ENCODE results near the gene THBS2. TPM values are rescaled to one million over a fixed set of nuclear protein-coding genes. Genes with fewer than 3 reads are reported as not detected.
"Not testable (repeated sequence)": the region's sequence is repeated elsewhere in the genome, so short reads cannot be mapped to it uniquely, and the experiment has no call there.

The THBS2 gene
- total RNA-seq, 2 experiments from 2014 or later = not detected

GRCh38 chr6:169190144-169190584 lies 63.5 kb downstream of the THBS2 start:
- Mint-ChIP-seq H3K4me3 (no peak overlapping the region), H3K27me3 (ENCODE audit: low read depth) (peaks cover 6% of the 10 kb centered on the region), H3K36me3 (ENCODE audit: low read depth) (no peaks in the 10 kb centered on the region), H3K4me1 (ENCODE audit: low read depth) (peaks cover 3% of the 10 kb centered on the region), H3K9me3 (no peaks in the 10 kb centered on the region), H3K27ac (no peak overlapping the region)
- intact Hi-C loops (cut with micrococcal nuclease) = no loop called here
- CTCF ChIA-PET = no interaction called here
- DNase-seq = no peak

- no peaks in the 10 kb centered on the region for H3K9me3 Mint-ChIP-seq
- H3K27me3 Mint-ChIP-seq (ENCODE audit: low read depth) = peaks cover 6% of the 10 kb centered on the region
- no peak overlapping the region for H3K27ac Mint-ChIP-seq
- H3K36me3 Mint-ChIP-seq (ENCODE audit: low read depth) = no peaks in the 10 kb centered on the region
- H3K4me1 Mint-ChIP-seq (ENCODE audit: low read depth) = peaks cover 3% of the 10 kb centered on the region
- CTCF ChIA-PET = no interaction called here
- no peak overlapping the region for H3K4me3 Mint-ChIP-seq
- intact Hi-C loops (cut with micrococcal nuclease) = no loop called here
- no peak for DNase-seq
Measured at GRCh38 chr6:169189686-169190085, 64.0 kb downstream of the THBS2 start.

- no peaks in the 10 kb centered on the region for H3K9me3 Mint-ChIP-seq
- H3K27me3 Mint-ChIP-seq (ENCODE audit: low read depth) = peaks cover 6% of the 10 kb centered on the region
- intact Hi-C loops (cut with micrococcal nuclease) = no loop called here
- H3K4me1 Mint-ChIP-seq (ENCODE audit: low read depth) = peaks cover 3% of the 10 kb centered on the region
- H3K27ac Mint-ChIP-seq = no peak overlapping the region
- no peaks in the 10 kb centered on the region for H3K36me3 Mint-ChIP-seq (ENCODE audit: low read depth)
- no peak for DNase-seq
- no peak overlapping the region for H3K4me3 Mint-ChIP-seq
- CTCF ChIA-PET = interaction anchor here (0.5 kb wide), 1 partner anchor 619 kb away, joined by 4 read pairs; no protein-coding TSS in a partner anchor
Measured at GRCh38 chr6:169189182-169189581, 64.5 kb downstream of the THBS2 start.

GRCh38 chr6:169188475-169188874 lies 65.2 kb downstream of the THBS2 start:
- intact Hi-C loops (cut with micrococcal nuclease) = loop anchor here (1.0 kb wide), 1 partner anchor 24 kb away; no protein-coding TSS in a partner anchor
- DNase-seq = peak; percentile 28
- Mint-ChIP-seq H3K27me3 (ENCODE audit: low read depth) (peaks cover 3% of the 10 kb centered on the region), H3K4me1 (ENCODE audit: low read depth) (peaks cover 3% of the 10 kb centered on the region), H3K27ac (no peak overlapping the region), H3K9me3 (no peaks in the 10 kb centered on the region), H3K4me3 (no peak overlapping the region), H3K36me3 (ENCODE audit: low read depth) (no peaks in the 10 kb centered on the region)
- CTCF ChIA-PET = interaction anchor here (0.5 to 0.6 kb wide), 2 partner anchors 27 to 619 kb away, joined by 4 to 5 read pairs; no protein-coding TSS in a partner anchor

- intact Hi-C loops (cut with micrococcal nuclease) = loop anchor here (1.0 kb wide), 1 partner anchor 24 kb away; no protein-coding TSS in a partner anchor
- CTCF ChIA-PET = interaction anchor here (0.6 kb wide), 1 partner anchor 27 kb away, joined by 5 read pairs; no protein-coding TSS in a partner anchor
- Mint-ChIP-seq H3K36me3 (ENCODE audit: low read depth) (no peaks in the 10 kb centered on the region), H3K27me3 (ENCODE audit: low read depth) (peaks cover 2% of the 10 kb centered on the region), H3K4me1 (ENCODE audit: low read depth) (peaks cover 3% of the 10 kb centered on the region), H3K27ac (no peak overlapping the region), H3K4me3 (no peak overlapping the region), H3K9me3 (no peaks in the 10 kb centered on the region)
- DNase-seq = no peak
Measured at GRCh38 chr6:169188051-169188470, 65.6 kb downstream of the THBS2 start.

- Mint-ChIP-seq H3K9me3 (no peaks in the 10 kb centered on the region), H3K4me1 (ENCODE audit: low read depth) (peaks cover 3% of the 10 kb centered on the region), H3K27ac (no peak overlapping the region), H3K4me3 (no peak overlapping the region), H3K27me3 (ENCODE audit: low read depth) (peaks cover 4% of the 10 kb centered on the region), H3K36me3 (ENCODE audit: low read depth) (no peaks in the 10 kb centered on the region)
- DNase-seq = no peak
- CTCF ChIA-PET = interaction anchor here (0.6 kb wide), 1 partner anchor 110 kb away, joined by 5 read pairs; no protein-coding TSS in a partner anchor
- intact Hi-C loops (cut with micrococcal nuclease) = no loop called here
Measured at GRCh38 chr6:169186496-169187169, 67.0 kb downstream of the THBS2 start.

GRCh38 chr6:169185692-169186485 lies 67.8 kb downstream of the THBS2 start:
- CTCF ChIA-PET = interaction anchor here (0.6 kb wide), 1 partner anchor 526 kb away, joined by 3 read pairs; no protein-coding TSS in a partner anchor
- Mint-ChIP-seq H3K4me3 (no peak overlapping the region), H3K36me3 (ENCODE audit: low read depth) (no peaks in the 10 kb centered on the region), H3K9me3 (no peaks in the 10 kb centered on the region), H3K27ac (no peak overlapping the region), H3K4me1 (ENCODE audit: low read depth) (peaks cover 3% of the 10 kb centered on the region), H3K27me3 (ENCODE audit: low read depth) (peaks cover 6% of the 10 kb centered on the region)
- intact Hi-C loops (cut with micrococcal nuclease) = no loop called here
- no peak for DNase-seq

GRCh38 chr6:169185011-169185521 lies 68.6 kb downstream of the THBS2 start:
- Mint-ChIP-seq H3K9me3 (no peaks in the 10 kb centered on the region), H3K4me3 (no peak overlapping the region), H3K27me3 (ENCODE audit: low read depth) (peaks cover 6% of the 10 kb centered on the region), H3K4me1 (ENCODE audit: low read depth) (peaks cover 3% of the 10 kb centered on the region), H3K36me3 (ENCODE audit: low read depth) (no peaks in the 10 kb centered on the region), H3K27ac (no peak overlapping the region)
- intact Hi-C loops (cut with micrococcal nuclease) = no loop called here
- CTCF ChIA-PET = interaction anchor here (0.6 kb wide), 1 partner anchor 805 kb away, joined by 3 read pairs; no protein-coding TSS in a partner anchor
- no peak for DNase-seq

GRCh38 chr6:169184419-169184818 lies 69.2 kb downstream of the THBS2 start:
- peaks cover 10% of the 10 kb centered on the region for H3K27me3 Mint-ChIP-seq (ENCODE audit: low read depth)
- H3K27ac Mint-ChIP-seq = no peak overlapping the region
- H3K9me3 Mint-ChIP-seq = no peaks in the 10 kb centered on the region
- CTCF ChIA-PET = interaction anchor here (0.6 kb wide), 1 partner anchor 805 kb away, joined by 3 read pairs; no protein-coding TSS in a partner anchor
- H3K36me3 Mint-ChIP-seq (ENCODE audit: low read depth) = no peaks in the 10 kb centered on the region
- H3K4me1 Mint-ChIP-seq (ENCODE audit: low read depth) = peaks cover 3% of the 10 kb centered on the region
- intact Hi-C loops (cut with micrococcal nuclease) = no loop called here
- H3K4me3 Mint-ChIP-seq = no peak overlapping the region
- no peak for DNase-seq

- Mint-ChIP-seq H3K27me3 (ENCODE audit: low read depth) (peaks cover 12% of the 10 kb centered on the region), H3K4me1 (ENCODE audit: low read depth) (peaks cover under 1% of the 10 kb centered on the region), H3K4me3 (no peak overlapping the region), H3K9me3 (no peaks in the 10 kb centered on the region), H3K27ac (no peak overlapping the region), H3K36me3 (ENCODE audit: low read depth) (no peaks in the 10 kb centered on the region)
- intact Hi-C loops (cut with micrococcal nuclease) = no loop called here
- DNase-seq = no peak
- CTCF ChIA-PET = no interaction called here
Measured at GRCh38 chr6:169183233-169183632, 70.4 kb downstream of the THBS2 start.

- DNase-seq, CTCF ChIA-PET: not testable (repeated sequence)
Measured at GRCh38 chr6:169179831-169180230, 73.8 kb downstream of the THBS2 start.

GRCh38 chr6:169177516-169178166 lies 76.0 kb downstream of the THBS2 start:
- DNase-seq = no peak
- Mint-ChIP-seq H3K4me1 (ENCODE audit: low read depth) (no peaks in the 10 kb centered on the region), H3K9me3 (no peaks in the 10 kb centered on the region), H3K27ac (no peak overlapping the region), H3K36me3 (ENCODE audit: low read depth) (no peaks in the 10 kb centered on the region), H3K27me3 (ENCODE audit: low read depth) (peaks cover 12% of the 10 kb centered on the region), H3K4me3 (no peak overlapping the region)
- CTCF ChIA-PET = no interaction called here
- intact Hi-C loops (cut with micrococcal nuclease) = no loop called here

More at GRCh38 chr6:169179831-169180230, 73.8 kb downstream of the THBS2 start:
- H3K9me3 Mint-ChIP-seq; H3K4me3 Mint-ChIP-seq; intact Hi-C loops (cut with micrococcal nuclease); H3K4me1 Mint-ChIP-seq (ENCODE audit: low read depth); H3K27ac Mint-ChIP-seq; H3K36me3 Mint-ChIP-seq (ENCODE audit: low read depth): not testable (repeated sequence)
- H3K27me3 Mint-ChIP-seq (ENCODE audit: low read depth) = peaks cover 12% of the 10 kb centered on the region
